GM12801 (cell line): ENCODE results near the gene SNAP47.

ENCODE experiments used
- CTCF ChIP-seq: IDR thresholded peaks from one replicate; pipeline ENCODE4 v1.5.1; 2011; ENCODE audit warnings: control low read depth; ENCODE audit not compliant: insufficient read length; ENCODE audit errors: extremely low read depth

The SNAP47 gene

DNA sequence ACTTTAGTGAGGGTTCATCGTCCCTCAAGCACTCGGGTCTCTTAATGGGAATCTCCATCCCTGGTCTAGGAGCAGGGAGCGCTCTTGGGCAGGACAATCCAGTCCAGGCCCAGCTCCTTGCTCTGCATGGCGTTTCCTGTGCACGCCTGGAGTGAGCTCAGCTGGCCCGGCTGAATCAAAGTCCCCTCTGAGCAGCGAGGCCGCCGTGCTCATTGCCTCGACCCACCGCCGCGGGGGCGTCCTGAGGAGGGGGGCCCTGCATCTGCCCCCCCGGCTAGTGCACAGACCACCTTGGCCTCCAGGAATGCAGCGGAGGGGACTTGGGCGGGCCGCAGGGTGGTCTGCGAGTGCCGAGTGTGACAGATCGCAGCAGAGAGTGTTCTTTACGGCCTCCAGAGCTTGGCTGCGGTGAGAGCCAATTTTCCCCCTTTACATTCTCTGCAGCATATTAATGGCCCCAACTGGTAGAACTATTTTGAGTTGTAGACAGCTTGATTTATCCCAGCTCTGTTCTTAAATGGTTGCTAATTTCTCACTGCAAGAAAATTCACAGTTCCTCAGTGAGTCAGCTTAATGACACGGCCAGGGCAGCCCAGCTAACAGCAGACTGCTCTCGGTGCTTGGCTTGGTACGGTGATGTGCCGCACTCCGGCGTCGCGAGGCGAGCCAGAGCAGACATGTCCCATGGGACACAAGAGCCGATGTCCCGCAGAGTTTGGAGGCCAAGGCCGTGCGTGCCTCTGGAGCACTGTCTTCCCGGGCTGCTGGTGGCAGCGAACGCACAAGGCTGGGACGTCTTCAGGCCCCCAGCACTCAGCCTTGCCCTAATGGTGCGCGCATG, 39.8 kb downstream of the SNAP47 start:
- no peak for TF ChIP-seq CTCF

DNA sequence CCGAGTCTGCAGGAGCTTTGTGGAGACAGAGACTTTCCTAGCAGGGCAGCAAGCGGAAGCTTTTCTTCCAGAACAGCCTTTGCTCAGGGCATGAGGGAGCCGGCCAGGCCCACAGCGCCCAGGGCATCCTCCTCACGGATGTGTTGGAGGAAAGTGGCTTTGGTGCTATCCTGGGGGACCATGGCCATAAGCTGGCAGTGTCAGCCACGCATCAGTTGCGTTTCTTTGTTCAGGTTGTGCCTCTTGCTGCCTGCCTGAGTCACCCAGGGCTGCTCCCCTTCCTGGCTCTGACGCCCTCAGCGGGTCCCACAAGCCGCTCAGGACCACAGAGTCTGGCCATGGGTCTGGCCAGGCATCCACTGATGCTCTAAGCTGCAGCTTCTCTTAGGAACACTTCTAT, 40.6 kb downstream of the SNAP47 start:
- TF ChIP-seq CTCF: no peak

- TF ChIP-seq CTCF: no peak
These were observed 41.1 kb downstream of the SNAP47 start for GRCh38 chr1:227776331-227776771.

DNA sequence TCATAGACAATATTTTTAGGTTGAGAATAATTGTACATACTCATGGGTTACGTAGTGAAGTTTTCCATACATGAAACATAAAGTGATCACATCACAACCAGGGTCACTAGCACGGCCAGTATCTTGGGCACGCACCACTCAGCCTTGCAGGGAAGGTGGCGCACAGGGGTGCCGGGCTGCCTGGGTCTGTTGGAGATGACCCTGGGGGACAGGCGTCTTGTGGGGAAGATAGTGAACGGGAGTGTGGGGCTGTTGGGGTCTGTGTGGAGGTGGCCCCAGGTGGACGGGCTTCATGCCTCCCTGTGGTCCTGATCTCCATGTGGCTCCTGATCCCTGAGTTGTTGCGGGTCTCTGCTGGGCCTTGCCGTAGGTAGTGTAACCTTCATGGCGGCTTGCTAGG, 41.9 kb downstream of the SNAP47 start:
- TF ChIP-seq CTCF: no peak

DNA sequence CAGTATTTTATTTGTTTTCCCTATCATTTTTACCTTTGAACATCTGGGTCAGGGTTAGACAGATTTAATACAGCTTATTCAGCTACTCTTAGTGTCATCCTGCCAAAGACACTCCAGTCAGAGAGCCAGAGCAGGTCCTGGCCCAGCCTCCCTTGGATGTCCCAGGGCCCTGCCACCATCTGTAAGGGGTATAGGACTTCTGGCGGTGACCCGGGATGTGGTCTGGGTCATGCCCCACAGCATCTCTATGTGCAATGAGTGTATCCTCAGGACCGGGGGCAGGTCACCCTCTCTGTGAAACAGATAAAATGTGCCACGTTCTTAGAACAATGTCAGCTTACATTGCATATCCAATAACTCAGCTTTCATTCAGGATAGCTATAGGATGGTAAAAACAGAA, 42.4 kb downstream of the SNAP47 start:
- no peak for TF ChIP-seq CTCF

DNA sequence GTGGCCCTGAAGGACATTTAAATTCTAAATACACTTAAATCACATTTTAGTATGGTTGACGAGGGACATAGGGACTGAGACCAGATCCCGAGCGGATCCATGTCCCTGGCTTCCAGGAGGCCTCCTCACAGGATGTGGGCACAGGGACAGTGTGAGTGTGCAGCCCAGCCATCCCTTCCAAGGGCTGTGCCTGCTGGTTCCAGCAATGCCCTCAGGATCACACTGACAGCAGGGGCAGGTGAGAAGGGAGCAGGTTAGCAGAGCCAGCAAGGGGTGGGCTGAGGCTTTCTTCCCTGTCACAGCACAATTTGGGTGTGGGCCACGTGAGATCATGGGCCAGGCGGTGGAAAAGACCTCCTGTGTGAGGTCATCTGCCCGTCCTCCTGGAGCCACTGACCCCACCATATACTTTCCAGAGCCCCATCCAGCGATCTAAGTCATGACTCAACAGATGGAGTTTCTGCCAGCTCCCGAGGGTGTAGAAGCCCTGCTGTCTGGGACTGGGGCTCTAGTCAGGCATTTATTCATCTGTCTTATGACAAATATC, 43.2 kb downstream of the SNAP47 start:
- no peak for TF ChIP-seq CTCF

DNA sequence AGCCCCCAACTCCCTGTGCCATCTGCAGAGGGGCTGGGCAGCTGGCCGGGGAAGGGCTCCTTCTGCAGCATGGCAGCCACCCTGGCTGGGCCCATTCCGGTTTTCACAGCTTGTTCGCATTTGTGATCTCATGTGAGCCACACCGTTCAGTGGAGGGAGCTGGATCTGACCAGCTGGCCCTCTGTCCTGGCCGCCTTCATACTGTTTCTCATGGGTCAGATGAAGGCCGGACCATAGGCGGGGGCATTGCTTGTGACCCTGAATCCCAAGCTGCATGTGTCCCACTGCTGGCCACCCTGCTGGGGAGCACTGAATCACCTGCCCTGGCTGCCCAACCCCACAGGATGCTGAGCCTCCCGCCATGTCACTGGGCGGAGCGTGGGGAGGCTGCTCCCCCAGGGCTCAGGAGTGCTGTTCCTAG, 43.8 kb downstream of the SNAP47 start:
- TF ChIP-seq CTCF: no peak
